Measurements from ENCODE around the gene ACTR5.

ACTR5 gene

GRCh38 chr20:38804221-38804620 is 56.0 kb downstream of the ACTR5 start:
- H3K4me3 ChIP-seq (ENCODE audit: low read depth, low read length) = no peak overlapping the region
- no peak for TF ChIP-seq CTCF (IDR thresholded peaks at IDR 0.05; ENCODE audit: insufficient read depth, low read depth, low read length, missing control alignments)

GRCh38 chr20:38804682-38805501 is 56.6 kb downstream of the ACTR5 start:
- H3K4me3 ChIP-seq (ENCODE audit: low read depth, low read length) = peak overlapping the region; percentile 97
- peak; percentile 85 for DNase-seq (ENCODE audit: low read depth)
- TF ChIP-seq CTCF (IDR thresholded peaks at IDR 0.05; ENCODE audit: insufficient read depth, low read depth, low read length, missing control alignments) = no peak

More at GRCh38 chr20:38804221-38804620, 56.0 kb downstream of the ACTR5 start:
- DNase-seq (ENCODE audit: low read depth) = no peak

- H3K4me3 ChIP-seq (ENCODE audit: low read depth, low read length) = peak within 1 kb of the TSS; percentile 97
- DNase-seq (ENCODE audit: low read depth) = peak; percentile 86
- TF ChIP-seq CTCF (IDR thresholded peaks at IDR 0.05; ENCODE audit: insufficient read depth, low read depth, low read length, missing control alignments) = no peak
Observed at GRCh38 chr20:38805502-38805957, 57.3 kb downstream of the ACTR5 start, which contains the start of gene PPP1R16B. Gene PPP1R16B, plus strand, starts transcription at chr20:38805697. Its CDS starts 30,229 bp downstream, at chr20:38835926.

GRCh38 chr20:38805958-38806854 is 57.9 kb downstream of the ACTR5 start:
- DNase-seq (ENCODE audit: low read depth) = peak; percentile 51

GRCh38 chr20:38806855-38807655 is 58.8 kb downstream of the ACTR5 start:
- H3K4me3 ChIP-seq (ENCODE audit: low read depth, low read length) = peak overlapping the region; percentile 97
- peak; percentile 69 for DNase-seq (ENCODE audit: low read depth)
- no peak for TF ChIP-seq CTCF (IDR thresholded peaks at IDR 0.05; ENCODE audit: insufficient read depth, low read depth, low read length, missing control alignments)

More at GRCh38 chr20:38805958-38806854, 57.9 kb downstream of the ACTR5 start:
- peak; percentile 26 for TF ChIP-seq CTCF (IDR thresholded peaks at IDR 0.05; ENCODE audit: insufficient read depth, low read depth, low read length, missing control alignments)
- H3K4me3 ChIP-seq (ENCODE audit: low read depth, low read length) = peak overlapping the region; percentile 97

- DNase-seq (ENCODE audit: low read depth) = peak; percentile 60
- H3K4me3 ChIP-seq (ENCODE audit: low read depth, low read length) = peak overlapping the region; percentile 26
Observed at GRCh38 chr20:38809942-38810341, 61.7 kb downstream of the ACTR5 start.

More at GRCh38 chr20:38809942-38810341, 61.7 kb downstream of the ACTR5 start:
- no peak for TF ChIP-seq CTCF (IDR thresholded peaks at IDR 0.05; ENCODE audit: insufficient read depth, low read depth, low read length, missing control alignments)
